GM06990 (cell line): Measurements from ENCODE around the gene SAP25.
"Not testable (repeated sequence)": the region's sequence is repeated elsewhere in the genome, so short reads cannot be mapped to it uniquely, and the experiment has no call there.

Source experiments
- DNase-seq: peaks from one replicate; pipeline ENCODE4 v3.0.0-alpha.2; 2011; ENCODE audit not compliant: insufficient read length; ENCODE audit errors: extremely low read depth
- H3K27me3 ChIP-seq: replicated peaks from 2 replicates; pipeline ENCODE4 v1.6.0; 2011; ENCODE audit warnings: low read length; ENCODE audit not compliant: control insufficient read depth, insufficient read depth
- H3K36me3 ChIP-seq: 2 replicates; pipeline ENCODE4 v1.5.1; 2011; ENCODE audit warnings: low read length; ENCODE audit not compliant: control insufficient read depth, insufficient read depth
- H3K4me3 ChIP-seq: replicated peaks from 2 replicates; pipeline ENCODE4 v1.5.1; 2011; ENCODE audit warnings: low read depth, mild to moderate bottlenecking, control low read depth, low read length
- TF ChIP-seq, protein P1 (sequence below): IDR thresholded peaks from 2 replicates; pipeline ENCODE4 v1.5.1; 2011; ENCODE audit warnings: low read length, control low read depth, mild to moderate bottlenecking, inconsistent platforms; ENCODE audit not compliant: insufficient read depth, poor library complexity, severe bottlenecking

Gene SAP25

GRCh38 chr7:100539436-100540006, 34.2 kb downstream of the SAP25 start:
- no peak for DNase-seq
- H3K36me3 ChIP-seq = no peaks in the 10 kb centered on the region
- TF ChIP-seq, protein P1, sequence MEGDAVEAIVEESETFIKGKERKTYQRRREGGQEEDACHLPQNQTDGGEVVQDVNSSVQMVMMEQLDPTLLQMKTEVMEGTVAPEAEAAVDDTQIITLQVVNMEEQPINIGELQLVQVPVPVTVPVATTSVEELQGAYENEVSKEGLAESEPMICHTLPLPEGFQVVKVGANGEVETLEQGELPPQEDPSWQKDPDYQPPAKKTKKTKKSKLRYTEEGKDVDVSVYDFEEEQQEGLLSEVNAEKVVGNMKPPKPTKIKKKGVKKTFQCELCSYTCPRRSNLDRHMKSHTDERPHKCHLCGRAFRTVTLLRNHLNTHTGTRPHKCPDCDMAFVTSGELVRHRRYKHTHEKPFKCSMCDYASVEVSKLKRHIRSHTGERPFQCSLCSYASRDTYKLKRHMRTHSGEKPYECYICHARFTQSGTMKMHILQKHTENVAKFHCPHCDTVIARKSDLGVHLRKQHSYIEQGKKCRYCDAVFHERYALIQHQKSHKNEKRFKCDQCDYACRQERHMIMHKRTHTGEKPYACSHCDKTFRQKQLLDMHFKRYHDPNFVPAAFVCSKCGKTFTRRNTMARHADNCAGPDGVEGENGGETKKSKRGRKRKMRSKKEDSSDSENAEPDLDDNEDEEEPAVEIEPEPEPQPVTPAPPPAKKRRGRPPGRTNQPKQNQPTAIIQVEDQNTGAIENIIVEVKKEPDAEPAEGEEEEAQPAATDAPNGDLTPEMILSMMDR = no peak
- no peaks in the 10 kb centered on the region for H3K27me3 ChIP-seq
- peak overlapping the region; percentile 84 for H3K4me3 ChIP-seq

- H3K4me3 ChIP-seq = peak within 1 kb of the TSS; percentile 84
- no peaks in the 10 kb centered on the region for H3K27me3 ChIP-seq
- TF ChIP-seq, protein P1 = no peak
- peak; percentile 100 for DNase-seq
- H3K36me3 ChIP-seq = no peaks in the 10 kb centered on the region
Observed at GRCh38 chr7:100538654-100539435, 34.9 kb downstream of the SAP25 start, which contains the start of gene AGFG2. Gene AGFG2, plus strand, starts transcription at chr7:100539203. Its CDS starts 144 bp downstream, at chr7:100539347.

DNA sequence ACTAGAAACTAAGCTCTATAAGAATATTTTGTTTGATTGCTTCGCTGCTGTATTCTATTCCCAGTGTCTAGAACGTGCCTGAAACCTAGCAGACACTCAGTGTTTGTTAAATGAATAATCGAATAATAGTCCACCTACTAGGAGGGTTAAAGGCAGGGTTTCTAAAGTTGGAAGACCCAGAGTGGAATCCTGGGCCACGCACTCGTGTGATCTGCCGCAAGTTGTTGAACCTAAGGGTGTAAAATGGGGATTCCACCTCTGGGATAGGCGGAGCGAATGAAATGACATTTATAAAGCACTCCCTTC, 35.4 kb downstream of the SAP25 start:
- Histone ChIP-seq H3K27me3 (no peaks in the 10 kb centered on the region), H3K36me3 (no peaks in the 10 kb centered on the region), H3K4me3 (peak overlapping the region; percentile 63)
- DNase-seq = no peak
- TF ChIP-seq, protein P1 = no peak

- not testable (repeated sequence) for H3K4me3 ChIP-seq, DNase-seq, H3K27me3 ChIP-seq, H3K36me3 ChIP-seq
Observed at GRCh38 chr7:100536695-100537094, 37.0 kb downstream of the SAP25 start.

DNA sequence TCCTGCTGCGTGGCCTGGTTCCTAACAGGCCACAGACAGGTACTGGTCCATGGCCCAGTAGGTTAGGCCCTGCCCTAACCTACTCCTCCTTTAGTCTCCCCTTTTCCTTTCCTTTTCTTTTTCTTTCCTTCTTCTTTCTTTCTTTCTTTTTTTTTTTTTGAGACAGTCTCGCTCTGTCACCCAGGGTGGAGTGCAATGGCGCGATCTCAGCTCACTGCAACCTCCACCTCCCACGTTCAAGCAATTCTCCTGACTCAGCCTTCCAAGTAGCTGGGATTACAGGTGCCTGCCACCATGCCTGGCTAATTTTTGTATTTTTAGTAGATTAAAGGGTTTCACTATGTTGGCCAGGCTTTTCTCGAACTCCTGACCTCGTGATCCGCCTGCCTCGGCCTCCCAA, 37.7 kb downstream of the SAP25 start:
- H3K4me3 ChIP-seq, H3K36me3 ChIP-seq, DNase-seq, H3K27me3 ChIP-seq: not testable (repeated sequence)

DNA sequence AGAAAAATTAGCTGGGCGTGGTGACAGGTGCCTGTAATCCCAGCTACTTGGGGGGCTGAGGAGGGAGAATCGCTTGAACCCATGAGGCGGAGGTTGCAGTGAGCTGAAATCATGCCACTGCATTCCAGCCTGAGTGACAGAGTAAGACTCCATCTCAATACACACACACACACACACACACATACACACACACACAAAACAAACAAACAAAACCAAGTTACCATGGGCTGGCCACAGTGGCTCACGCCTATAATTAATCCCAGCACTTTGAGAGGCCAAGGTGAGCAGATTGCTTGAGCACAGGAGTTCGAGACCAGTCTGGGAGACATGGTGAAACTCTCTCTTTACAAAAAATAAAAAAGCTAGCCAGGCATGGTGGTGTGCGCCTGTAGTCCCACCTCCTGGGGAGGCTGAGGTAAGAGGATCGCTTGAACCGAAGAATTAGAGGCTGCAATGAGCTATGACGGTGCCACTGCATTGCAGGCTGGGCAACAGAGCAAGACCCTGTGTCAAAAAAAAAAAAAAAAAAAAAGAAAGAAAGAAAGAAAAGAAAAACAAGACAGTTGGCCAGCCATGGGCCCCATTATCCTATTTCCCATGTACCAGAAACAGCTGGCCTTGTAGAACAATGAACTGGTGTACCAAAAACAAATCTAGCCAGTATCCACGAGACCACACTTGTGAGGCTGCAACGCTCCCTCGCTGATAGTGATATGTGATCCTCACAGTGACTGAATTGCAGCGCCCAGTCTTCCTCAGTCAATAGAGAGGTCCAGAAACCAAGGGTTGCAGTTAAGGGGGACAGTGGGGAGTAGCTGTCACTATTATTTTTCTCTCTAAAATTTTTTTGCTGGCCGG, 41.3 kb downstream of the SAP25 start:
- no peaks in the 10 kb centered on the region for H3K36me3 ChIP-seq
- TF ChIP-seq, protein P1 = no peak

GRCh38 chr7:100528108-100528866, 45.4 kb downstream of the SAP25 start:
- not testable (repeated sequence) for DNase-seq, H3K27me3 ChIP-seq, H3K36me3 ChIP-seq, H3K4me3 ChIP-seq

More for the DNA sequence above, 41.3 kb downstream of the SAP25 start:
- DNase-seq = no peak
- H3K27me3 ChIP-seq = no peaks in the 10 kb centered on the region
- H3K4me3 ChIP-seq = no peak overlapping the region

- H3K27me3 ChIP-seq, H3K36me3 ChIP-seq, DNase-seq, H3K4me3 ChIP-seq: not testable (repeated sequence)
Observed at GRCh38 chr7:100523192-100523591, 50.5 kb downstream of the SAP25 start.
